IMR-90 (cell line): ENCODE measurements around the gene H6PD. TPM values are rescaled to one million over a fixed set of nuclear protein-coding genes. Genes with fewer than 3 reads are reported as not detected.

Experiments used
- ATAC-seq: fragments of 200-7000 bp; cut with Tn5 transposase; 2 replicates; pipeline ENCODE4 v1.9.1; 2020; ENCODE audit warnings: low read depth, mild to moderate bottlenecking, moderate library complexity
- BruUV-seq: library from RNA; stranded (reverse); fragments of 400-500 nt; replicated peaks from 2 replicates; lab custom pipeline; 2021; lab: Mats Ljungman, UMichigan
- CTCF ChIA-PET: fragments of 300-600 bp; formaldehyde crosslinking; extraction: SDS; loops from one replicate; lab custom pipeline; 2021; ENCODE audit warnings: antibody characterized with exemption; lab: Yijun Ruan, JAX
- POLR2A ChIA-PET: fragments of 300-600 bp; sonication (Branson Sonifier 250); formaldehyde crosslinking; loops from one replicate; lab custom pipeline; 2022; ENCODE audit warnings: antibody characterized with exemption; ENCODE audit not compliant: unreplicated experiment; lab: Charles Lee
- DNase-seq: peaks from one replicate; pipeline ENCODE4 v3.0.0; 2013
- H2AFZ ChIP-seq: replicated peaks from 2 replicates; pipeline ENCODE3; 2013; ENCODE audit warnings: low read length, mild to moderate bottlenecking; ENCODE audit not compliant: poor library complexity
- H2AK5ac ChIP-seq: 2 replicates; pipeline ENCODE4 v1.6.1; 2013; ENCODE audit warnings: low read depth, low read length, inconsistent platforms
- H2AK9ac ChIP-seq: replicated peaks from 2 replicates; pipeline ENCODE3; 2013; ENCODE audit warnings: mild to moderate bottlenecking, low read depth, low read length, moderate library complexity; ENCODE audit not compliant: poor library complexity
- H2BK120ac ChIP-seq: 2 replicates; pipeline ENCODE4 v1.6.1; 2013; ENCODE audit warnings: low read depth, low read length, inconsistent platforms
- H2BK15ac ChIP-seq: 3 replicates; pipeline ENCODE4 v1.6.1; 2013; ENCODE audit warnings: low read depth, low read length, inconsistent platforms
- H2BK20ac ChIP-seq: 2 replicates; pipeline ENCODE4 v1.6.1; 2013; ENCODE audit warnings: low read depth, mild to moderate bottlenecking, inconsistent platforms, low read length, moderate library complexity
- H2BK5ac ChIP-seq: 2 replicates; pipeline ENCODE4 v1.6.1; 2013; ENCODE audit warnings: mild to moderate bottlenecking, low read depth, low read length, inconsistent platforms; ENCODE audit not compliant: poor library complexity, severe bottlenecking
- H3K14ac ChIP-seq: replicated peaks from 2 replicates; pipeline ENCODE4 v1.6.1; 2013; ENCODE audit warnings: low read depth, low read length, inconsistent platforms
- H3K18ac ChIP-seq: 2 replicates; pipeline ENCODE4 v1.6.1; 2013; ENCODE audit warnings: low read depth, low read length, control low read depth
- H3K23ac ChIP-seq: 2 replicates; pipeline ENCODE4 v1.6.1; 2013; ENCODE audit warnings: low read depth, low read length, inconsistent platforms
- H3K27ac ChIP-seq: 2 replicates; pipeline ENCODE4 v1.5.1; 2013; ENCODE audit warnings: mild to moderate bottlenecking, control low read depth, low read length; ENCODE audit not compliant: insufficient read depth
- H3K27me3 ChIP-seq: 2 replicates; pipeline ENCODE4 v1.6.1; 2013; ENCODE audit warnings: low read length; ENCODE audit not compliant: control insufficient read depth, insufficient read depth
- H3K36me3 ChIP-seq: 2 replicates; pipeline ENCODE4 v1.6.1; 2013; ENCODE audit warnings: low read length, mixed read lengths; ENCODE audit not compliant: control insufficient read depth, insufficient read depth
- H3K4ac ChIP-seq: 2 replicates; pipeline ENCODE4 v1.6.1; 2013; ENCODE audit warnings: low read depth, low read length, inconsistent platforms
- H3K4me1 ChIP-seq: 2 replicates; pipeline ENCODE4 v1.6.1; 2013; ENCODE audit warnings: low read length, mixed read lengths; ENCODE audit not compliant: control insufficient read depth, insufficient read depth
- H3K4me2 ChIP-seq: 2 replicates; pipeline ENCODE4 v1.6.1; 2013; ENCODE audit warnings: low read depth, mild to moderate bottlenecking, control low read depth, low read length, moderate library complexity
- H3K4me3 ChIP-seq: 2 replicates; pipeline ENCODE4 v1.5.1; 2013; ENCODE audit warnings: low read depth, mild to moderate bottlenecking, control low read depth, low read length, moderate library complexity; ENCODE audit not compliant: insufficient read depth
- H3K56ac ChIP-seq: 2 replicates; pipeline ENCODE4 v1.6.1; 2013; ENCODE audit warnings: low read length, inconsistent platforms; ENCODE audit not compliant: insufficient read depth; ENCODE audit errors: extremely low read depth
- H3K79me1 ChIP-seq, 2 experiments: 2 replicates each; pipeline ENCODE4 v1.6.1; 2013; ENCODE audit warnings: low read length in 2 of 2, inconsistent platforms in 1 of 2, low read depth in 1 of 2
- H3K9ac ChIP-seq: 2 replicates; pipeline ENCODE4 v1.6.1; 2013; ENCODE audit warnings: low read depth, low read length, control low read depth
- H3K9me1 ChIP-seq: 2 replicates; pipeline ENCODE4 v1.6.1; 2013; ENCODE audit warnings: low read length, inconsistent platforms; ENCODE audit not compliant: insufficient read depth
- H3K9me3 ChIP-seq: 2 replicates; pipeline ENCODE4 v1.6.1; 2013; ENCODE audit warnings: low read length; ENCODE audit not compliant: control insufficient read depth, insufficient read depth
- H4K20me1 ChIP-seq: 2 replicates; pipeline ENCODE4 v1.6.1; 2013; ENCODE audit warnings: low read length, inconsistent platforms; ENCODE audit not compliant: insufficient read depth
- H4K5ac ChIP-seq: 2 replicates; pipeline ENCODE4 v1.6.1; 2013; ENCODE audit warnings: mild to moderate bottlenecking, low read depth, low read length, control low read depth
- H4K8ac ChIP-seq, 2 experiments: 2 replicates each; pipeline ENCODE4 v1.6.1; 2013; ENCODE audit warnings: low read depth in 2 of 2, low read length in 2 of 2, control low read depth in 1 of 2, inconsistent platforms in 1 of 2
- H4K91ac ChIP-seq: 2 replicates; pipeline ENCODE4 v1.6.1; 2013; ENCODE audit warnings: low read depth, low read length, inconsistent platforms; ENCODE audit not compliant: insufficient read depth
- BHLHE40 ChIP-seq: fragments of 150-350 bp; IDR thresholded peaks from 2 replicates; pipeline ENCODE4 v1.6.1; 2016; ENCODE audit warnings: mild to moderate bottlenecking, low read depth, low read length
- CEBPB ChIP-seq: IDR thresholded peaks from 2 replicates; pipeline ENCODE4 v1.6.1; 2012; ENCODE audit warnings: low read depth, low read length, improper control_type of control experiment
- CHD1 ChIP-seq: IDR thresholded peaks from 2 replicates; pipeline ENCODE4 v1.6.1; 2012; ENCODE audit warnings: low read depth, low read length, improper control_type of control experiment
- FOS ChIP-seq: fragments of 150-350 bp; IDR thresholded peaks from 2 replicates; pipeline ENCODE4 v1.6.1; 2016; ENCODE audit warnings: low read depth, low read length
- MAFK ChIP-seq: IDR thresholded peaks from 2 replicates; pipeline ENCODE4 v1.6.1; 2012; ENCODE audit warnings: low read depth, low read length, improper control_type of control experiment
- MXI1 ChIP-seq: IDR thresholded peaks from 2 replicates; pipeline ENCODE4 v1.6.1; 2012; ENCODE audit warnings: low read depth, mild to moderate bottlenecking, low read length, moderate library complexity, borderline replicate concordance
- NFE2L2 ChIP-seq: fragments of 150-350 bp; IDR thresholded peaks from 2 replicates; pipeline ENCODE4 v1.6.1; 2016; ENCODE audit warnings: low read depth, mild to moderate bottlenecking, low read length
- POLR2A ChIP-seq: IDR thresholded peaks from 2 replicates; pipeline ENCODE4 v1.6.1; 2012; ENCODE audit warnings: mild to moderate bottlenecking, low read depth, low read length
- RCOR1 ChIP-seq: IDR thresholded peaks from 2 replicates; pipeline ENCODE4 v1.6.1; 2012; ENCODE audit warnings: mild to moderate bottlenecking, low read length, improper control_type of control experiment; ENCODE audit not compliant: insufficient replicate concordance
- SMC3 ChIP-seq: fragments of 150-350 bp; IDR thresholded peaks from 2 replicates; pipeline ENCODE4 v1.6.1; 2016; ENCODE audit warnings: low read depth, mild to moderate bottlenecking, antibody characterized with exemption, low read length, moderate library complexity
- WGBS, 2 experiments: methylation state at CpG; one replicate each; pipeline versions ENCODE4 v1.1.5 to v1.1.7; 2013; ENCODE audit warnings: missing lambda C conversion rate in 2 of 2; ENCODE audit not compliant: insufficient read length in 1 of 2; ENCODE audit errors: extremely low coverage in 2 of 2; 5-methylcytosine and 5-hydroxymethylcytosine counted together
- dilution Hi-C: fragments of 300-500 bp; cut with HindIII; formaldehyde crosslinking; loops from one replicate; pipeline ENCODE4 v1.14.3; 2018; ENCODE audit warnings: low sequenced_read_pairs; ENCODE audit not compliant: unreplicated experiment
- in situ Hi-C: fragments of 300-500 bp; cut with MboI; formaldehyde crosslinking; loops from 3 replicates; pipeline ENCODE4 v1.14.3; 2019; ENCODE audit warnings: low sequenced_read_pairs, inconsistent platforms, mixed read lengths
- intact Hi-C: fragments of 100-400 bp; cut with micrococcal nuclease; formaldehyde crosslinking; loops from 2 replicates; pipeline ENCODE4 v1.10.0; 2022
- polyA plus RNA-seq, 3 experiments: library from polyadenylated mRNA; depleted of rRNA; stranded (reverse); fragments of >200 nt; gene quantifications; 2 replicates each; pipeline ENCODE4 v1.2.3, GENCODE V29; 2012; ENCODE audit warnings: low replicate concordance in 1 of 3
- total RNA-seq: library from RNA; depleted of rRNA; stranded (reverse); fragments of >200 nt; gene quantifications from 2 replicates; pipeline ENCODE4 v1.2.3, GENCODE V29; 2012
- TF ChIP-seq, protein P1 (sequence below): fragments of 150-350 bp; IDR thresholded peaks from 2 replicates; pipeline ENCODE4 v1.6.1; 2016; ENCODE audit warnings: low read depth, mild to moderate bottlenecking, low read length, moderate library complexity, borderline replicate concordance
- TF ChIP-seq, protein P2 (sequence below): conservative IDR thresholded peaks from 2 replicates; pipeline ENCODE4 v1.5.1; 2012; ENCODE audit warnings: mild to moderate bottlenecking, low read depth, low read length, improper control_type of control experiment

The H6PD gene
- total and polyA plus RNA-seq, 2 of the 4 experiments (the other 2 are of a cell fraction) = 9.3 to 22.1 TPM

DNA sequence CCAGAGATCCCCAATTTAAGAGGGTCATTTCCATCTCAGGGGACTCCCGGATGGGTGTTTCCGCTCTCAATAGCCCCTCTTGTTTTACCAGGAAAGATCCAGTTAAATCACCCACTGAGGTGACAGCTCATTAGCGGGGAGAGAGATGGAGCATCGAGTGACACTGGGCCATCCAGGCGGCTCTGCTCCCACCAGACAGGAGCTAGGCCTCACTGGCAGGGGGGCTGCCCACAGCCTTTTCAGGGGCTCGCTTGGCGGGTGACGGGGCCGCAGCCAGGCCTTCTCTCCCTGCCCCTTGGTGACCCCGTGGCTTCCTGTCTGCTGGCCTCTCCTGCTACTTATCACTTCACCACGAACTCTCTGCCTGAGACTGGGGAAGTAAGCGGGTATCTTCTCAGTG, 31.4 kb downstream of the H6PD start:
- Histone ChIP-seq H3K23ac (no peak overlapping the region), H3K14ac (no peak overlapping the region), H3K4me3 (no peak overlapping the region), H4K5ac (no peak overlapping the region), H2BK5ac (no peak overlapping the region), H3K36me3 (peaks cover 36% of the 10 kb centered on the region; the same call in 1 of the 2 replicates), H2AK9ac (no peak overlapping the region), H2BK20ac (no peak overlapping the region), H3K9me1 (no peaks in the 10 kb centered on the region; the same call in 1 of the 2 replicates), H2AFZ (no peak overlapping the region), H4K91ac (no peak overlapping the region), H3K79me1 (peaks cover 0 to 16% of the 10 kb centered on the region in 2 experiments; a peak in 2 of 4 replicates), H3K4ac (no peak overlapping the region), H3K4me1 (peaks cover 6% of the 10 kb centered on the region), H3K9ac (no peak overlapping the region), H3K18ac (no peak overlapping the region), H3K9me3 (no peaks in the 10 kb centered on the region), H3K56ac (no peak overlapping the region), H4K20me1 (no peaks in the 10 kb centered on the region), H4K8ac (no peak overlapping the region), H2AK5ac (no peak overlapping the region), H2BK120ac (no peak overlapping the region), H2BK15ac (no peak overlapping the region), H3K27me3 (no peaks in the 10 kb centered on the region), H3K27ac (no peak overlapping the region), H3K4me2 (no peak overlapping the region)
- BruUV-seq = no TSS peak
- CTCF ChIA-PET = interaction anchor here (1.2 to 1.4 kb wide), 3 partner anchors 9 to 291 kb away, joined by 3 to 6 read pairs (median 4); no protein-coding TSS in a partner anchor
- ATAC-seq (no peak), DNase-seq (no peak)
- intact Hi-C loops (loop anchor here (5.0 kb wide), 1 partner anchor 154 kb away; no protein-coding TSS in a partner anchor), dilution Hi-C loops (no loop called here), in situ Hi-C loops (no loop called here)
- 53% methylated on average over 2 of the region's 12 CpGs; no CpG with 5 or more reads in 1 of the 2 experiments for WGBS, 2 experiments
- no peak for TF ChIP-seq POLR2A
- TF ChIP-seq RCOR1 = no peak
- TF ChIP-seq, protein P1, sequence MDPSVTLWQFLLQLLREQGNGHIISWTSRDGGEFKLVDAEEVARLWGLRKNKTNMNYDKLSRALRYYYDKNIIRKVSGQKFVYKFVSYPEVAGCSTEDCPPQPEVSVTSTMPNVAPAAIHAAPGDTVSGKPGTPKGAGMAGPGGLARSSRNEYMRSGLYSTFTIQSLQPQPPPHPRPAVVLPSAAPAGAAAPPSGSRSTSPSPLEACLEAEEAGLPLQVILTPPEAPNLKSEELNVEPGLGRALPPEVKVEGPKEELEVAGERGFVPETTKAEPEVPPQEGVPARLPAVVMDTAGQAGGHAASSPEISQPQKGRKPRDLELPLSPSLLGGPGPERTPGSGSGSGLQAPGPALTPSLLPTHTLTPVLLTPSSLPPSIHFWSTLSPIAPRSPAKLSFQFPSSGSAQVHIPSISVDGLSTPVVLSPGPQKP = no peak
- no peak for TF ChIP-seq CEBPB
- TF ChIP-seq BHLHE40 = no peak
- TF ChIP-seq, protein P2, sequence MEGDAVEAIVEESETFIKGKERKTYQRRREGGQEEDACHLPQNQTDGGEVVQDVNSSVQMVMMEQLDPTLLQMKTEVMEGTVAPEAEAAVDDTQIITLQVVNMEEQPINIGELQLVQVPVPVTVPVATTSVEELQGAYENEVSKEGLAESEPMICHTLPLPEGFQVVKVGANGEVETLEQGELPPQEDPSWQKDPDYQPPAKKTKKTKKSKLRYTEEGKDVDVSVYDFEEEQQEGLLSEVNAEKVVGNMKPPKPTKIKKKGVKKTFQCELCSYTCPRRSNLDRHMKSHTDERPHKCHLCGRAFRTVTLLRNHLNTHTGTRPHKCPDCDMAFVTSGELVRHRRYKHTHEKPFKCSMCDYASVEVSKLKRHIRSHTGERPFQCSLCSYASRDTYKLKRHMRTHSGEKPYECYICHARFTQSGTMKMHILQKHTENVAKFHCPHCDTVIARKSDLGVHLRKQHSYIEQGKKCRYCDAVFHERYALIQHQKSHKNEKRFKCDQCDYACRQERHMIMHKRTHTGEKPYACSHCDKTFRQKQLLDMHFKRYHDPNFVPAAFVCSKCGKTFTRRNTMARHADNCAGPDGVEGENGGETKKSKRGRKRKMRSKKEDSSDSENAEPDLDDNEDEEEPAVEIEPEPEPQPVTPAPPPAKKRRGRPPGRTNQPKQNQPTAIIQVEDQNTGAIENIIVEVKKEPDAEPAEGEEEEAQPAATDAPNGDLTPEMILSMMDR = no peak
- no peak for TF ChIP-seq MXI1
- TF ChIP-seq NFE2L2 = no peak
- no peak for TF ChIP-seq FOS
- TF ChIP-seq SMC3 = no peak
- TF ChIP-seq MAFK = no peak
- no peak for TF ChIP-seq CHD1
- POLR2A ChIA-PET = no interaction called here
